ENCODE data around the gene ATP6V1G1.
A peak's percentile ranks its signal among the peaks of the same experiment; 100 is the strongest.
"Not testable (repeated sequence)": the region's sequence is repeated elsewhere in the genome, so short reads cannot be mapped to it uniquely, and the experiment has no call there.

The ATP6V1G1 gene

DNA sequence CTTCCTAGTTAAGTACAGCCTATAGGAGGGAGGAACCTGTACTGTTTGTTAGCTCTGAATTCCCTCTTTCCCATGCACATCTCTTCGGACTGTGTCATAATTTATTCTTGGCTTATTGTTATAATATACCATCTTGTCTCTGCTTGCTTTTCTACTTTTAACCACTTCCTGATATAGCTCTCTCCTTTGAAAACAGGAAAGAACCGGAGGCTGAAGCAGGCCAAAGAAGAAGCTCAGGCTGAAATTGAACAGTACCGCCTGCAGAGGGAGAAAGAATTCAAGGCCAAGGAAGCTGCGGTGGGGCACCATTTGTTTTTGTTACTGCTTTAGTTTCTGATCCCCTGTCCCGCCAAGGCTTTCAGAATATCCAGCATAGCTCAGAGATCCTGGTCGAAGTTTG, 4.8 kb downstream of the ATP6V1G1 start:
- no peak overlapping the region for H2AK5ac ChIP-seq (ENCODE audit: low read length)
- peaks cover 16% of the 10 kb centered on the region for H3K79me2 ChIP-seq (ENCODE audit: control insufficient read depth, insufficient read depth, low read length, poor library complexity)
- no peak overlapping the region for H2BK120ac ChIP-seq (ENCODE audit: insufficient read depth, low read length, poor library complexity)
- no peaks in the 10 kb centered on the region for H3K9me3 ChIP-seq (ENCODE audit: insufficient read depth, low read depth, low read length)
- no peak overlapping the region for H3K4me2 ChIP-seq (ENCODE audit: low read length)
- no peak overlapping the region for H4K8ac ChIP-seq (ENCODE audit: low read depth, low read length)
- H2BK12ac ChIP-seq (ENCODE audit: low read length), result no peak overlapping the region
- H3K14ac ChIP-seq (ENCODE audit: low read length), result no peak overlapping the region
- H3K9ac ChIP-seq (ENCODE audit: low read length), result no peak overlapping the region
- H3K36me3 ChIP-seq (ENCODE audit: control insufficient read depth in 1 of 2, insufficient read depth in 2 of 2, low read length in 2 of 2), result peaks cover 20 to 33% of the 10 kb centered on the region in 2 experiments
- H3K27ac ChIP-seq (ENCODE audit: low read depth, low read length), result no peak overlapping the region
- no peak overlapping the region for H3K18ac ChIP-seq (ENCODE audit: low read length)
- H4K12ac ChIP-seq (ENCODE audit: low read depth, low read length), result no peak overlapping the region
- no peaks in the 10 kb centered on the region for H3K27me3 ChIP-seq (ENCODE audit: insufficient read depth, low read length)
- H3K23ac ChIP-seq (ENCODE audit: low read length), result no peak overlapping the region
- H3K4me3 ChIP-seq (ENCODE audit: low read depth, low read length), result no peak overlapping the region
- peaks cover 6% of the 10 kb centered on the region for H3K79me1 ChIP-seq (ENCODE audit: low read length)
- WGBS (ENCODE audit: extremely low coverage, insufficient coverage, insufficient read length), result no CpG with 5 or more reads among the region's 6 CpGs
- peaks cover 4% of the 10 kb centered on the region in 2 experiments for H3K4me1 ChIP-seq (ENCODE audit: control insufficient read depth in 1 of 2, insufficient read depth in 2 of 2, low read length in 2 of 2)
- no peak overlapping the region for H2BK5ac ChIP-seq (ENCODE audit: low read depth, low read length, poor library complexity)
- no peak overlapping the region for H3K4ac ChIP-seq (ENCODE audit: low read depth, low read length)
- no peak overlapping the region for H4K91ac ChIP-seq (ENCODE audit: low read depth, low read length)
- H2AFZ ChIP-seq (ENCODE audit: insufficient read depth, low read length, poor library complexity), result no peak overlapping the region
- no peak for DNase-seq

DNA sequence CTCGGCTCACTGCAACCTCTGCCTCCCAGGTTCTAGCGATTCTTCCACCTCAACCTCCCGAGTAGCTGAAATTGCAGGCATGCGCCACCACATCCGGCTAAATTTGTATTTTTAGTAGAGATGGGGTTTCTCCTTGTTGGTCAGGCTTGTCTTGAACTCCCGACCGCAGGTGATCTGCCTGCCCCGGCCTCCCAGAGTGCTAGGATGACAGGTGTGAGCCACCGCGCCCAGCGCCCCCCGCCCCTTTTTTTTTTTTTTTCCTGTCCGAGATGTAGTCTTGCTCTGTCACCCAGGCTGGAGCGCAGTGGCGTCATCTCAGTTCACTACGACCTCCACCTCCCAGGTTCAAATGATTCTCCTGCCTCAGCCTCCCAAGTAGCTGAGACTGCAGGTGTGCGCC, 6.6 kb downstream of the ATP6V1G1 start:
- Histone ChIP-seq H2BK120ac (ENCODE audit: insufficient read depth, low read length, poor library complexity) (no peak overlapping the region), H3K4me3 (ENCODE audit: low read depth, low read length) (no peak overlapping the region), H2AK5ac (ENCODE audit: low read length) (no peak overlapping the region), H2BK5ac (ENCODE audit: low read depth, low read length, poor library complexity) (no peak overlapping the region), H3K9ac (ENCODE audit: low read length) (no peak overlapping the region), H3K4me2 (ENCODE audit: low read length) (no peak overlapping the region), H3K18ac (ENCODE audit: low read length) (no peak overlapping the region), H4K91ac (ENCODE audit: low read depth, low read length) (no peak overlapping the region), H3K79me2 (ENCODE audit: control insufficient read depth, insufficient read depth, low read length, poor library complexity) (peaks cover 3% of the 10 kb centered on the region), H3K4me1 (ENCODE audit: control insufficient read depth in 1 of 2, insufficient read depth in 2 of 2, low read length in 2 of 2) (no peaks in the 10 kb centered on the region), H2AFZ (ENCODE audit: insufficient read depth, low read length, poor library complexity) (no peak overlapping the region), H3K27me3 (ENCODE audit: insufficient read depth, low read length) (no peaks in the 10 kb centered on the region), H3K9me3 (ENCODE audit: insufficient read depth, low read depth, low read length) (no peaks in the 10 kb centered on the region), H3K79me1 (ENCODE audit: low read length) (no peaks in the 10 kb centered on the region), H3K27ac (ENCODE audit: low read depth, low read length) (no peak overlapping the region), H3K14ac (ENCODE audit: low read length) (no peak overlapping the region), H4K8ac (ENCODE audit: low read depth, low read length) (no peak overlapping the region), H3K23ac (ENCODE audit: low read length) (no peak overlapping the region), H4K12ac (ENCODE audit: low read depth, low read length) (no peak overlapping the region), H3K4ac (ENCODE audit: low read depth, low read length) (peak overlapping the region; percentile 22), H3K36me3 (ENCODE audit: control insufficient read depth in 1 of 2, insufficient read depth in 2 of 2, low read length in 2 of 2) (peaks cover 24 to 42% of the 10 kb centered on the region in 2 experiments), H2BK12ac (ENCODE audit: low read length) (no peak overlapping the region)
- DNase-seq, result no peak
- WGBS (ENCODE audit: extremely low coverage, insufficient coverage, insufficient read length), result no CpG with 5 or more reads among the region's 17 CpGs

GRCh38 chr9:114600502-114601248, 13.1 kb downstream of the ATP6V1G1 start:
- H3K27me3 ChIP-seq (ENCODE audit: insufficient read depth, low read length); DNase-seq; H2AK5ac ChIP-seq (ENCODE audit: low read length); H3K4me3 ChIP-seq (ENCODE audit: low read depth, low read length); H3K9me3 ChIP-seq (ENCODE audit: insufficient read depth, low read depth, low read length); H2BK5ac ChIP-seq (ENCODE audit: low read depth, low read length, poor library complexity); H3K9ac ChIP-seq (ENCODE audit: low read length); H3K79me1 ChIP-seq (ENCODE audit: low read length); H3K4me1 ChIP-seq (ENCODE audit: control insufficient read depth in 1 of 2, insufficient read depth in 2 of 2, low read length in 2 of 2); H3K18ac ChIP-seq (ENCODE audit: low read length); H3K79me2 ChIP-seq (ENCODE audit: control insufficient read depth, insufficient read depth, low read length, poor library complexity); H3K4ac ChIP-seq (ENCODE audit: low read depth, low read length); H3K27ac ChIP-seq (ENCODE audit: low read depth, low read length); H2AFZ ChIP-seq (ENCODE audit: insufficient read depth, low read length, poor library complexity); H4K8ac ChIP-seq (ENCODE audit: low read depth, low read length); H4K91ac ChIP-seq (ENCODE audit: low read depth, low read length); H3K14ac ChIP-seq (ENCODE audit: low read length); H3K23ac ChIP-seq (ENCODE audit: low read length); H3K4me2 ChIP-seq (ENCODE audit: low read length); H4K12ac ChIP-seq (ENCODE audit: low read depth, low read length); H2BK120ac ChIP-seq (ENCODE audit: insufficient read depth, low read length, poor library complexity); H2BK12ac ChIP-seq (ENCODE audit: low read length): not testable (repeated sequence)
- peaks cover 20 to 28% of the 10 kb centered on the region in 2 experiments for H3K36me3 ChIP-seq (ENCODE audit: control insufficient read depth in 1 of 2, insufficient read depth in 2 of 2, low read length in 2 of 2)
- WGBS (ENCODE audit: extremely low coverage, insufficient coverage, insufficient read length), result no CpG with 5 or more reads among the region's 9 CpGs

- not testable (repeated sequence) for H2BK5ac ChIP-seq (ENCODE audit: low read depth, low read length, poor library complexity); H4K8ac ChIP-seq (ENCODE audit: low read depth, low read length); H3K18ac ChIP-seq (ENCODE audit: low read length); H4K91ac ChIP-seq (ENCODE audit: low read depth, low read length); H3K14ac ChIP-seq (ENCODE audit: low read length); H3K4ac ChIP-seq (ENCODE audit: low read depth, low read length); H3K79me2 ChIP-seq (ENCODE audit: control insufficient read depth, insufficient read depth, low read length, poor library complexity); H3K9me3 ChIP-seq (ENCODE audit: insufficient read depth, low read depth, low read length); H3K4me2 ChIP-seq (ENCODE audit: low read length); H3K27me3 ChIP-seq (ENCODE audit: insufficient read depth, low read length); H3K23ac ChIP-seq (ENCODE audit: low read length); H4K12ac ChIP-seq (ENCODE audit: low read depth, low read length); H3K79me1 ChIP-seq (ENCODE audit: low read length); H3K4me1 ChIP-seq (ENCODE audit: control insufficient read depth in 1 of 2, insufficient read depth in 2 of 2, low read length in 2 of 2); H2BK12ac ChIP-seq (ENCODE audit: low read length); DNase-seq; H3K4me3 ChIP-seq (ENCODE audit: low read depth, low read length); H3K27ac ChIP-seq (ENCODE audit: low read depth, low read length); H2AFZ ChIP-seq (ENCODE audit: insufficient read depth, low read length, poor library complexity); H3K9ac ChIP-seq (ENCODE audit: low read length); H2BK120ac ChIP-seq (ENCODE audit: insufficient read depth, low read length, poor library complexity); H2AK5ac ChIP-seq (ENCODE audit: low read length)
- peaks cover 18 to 26% of the 10 kb centered on the region in 2 experiments for H3K36me3 ChIP-seq (ENCODE audit: control insufficient read depth in 1 of 2, insufficient read depth in 2 of 2, low read length in 2 of 2)
- WGBS (ENCODE audit: extremely low coverage, insufficient coverage, insufficient read length), result no CpG with 5 or more reads among the region's 2 CpGs
Measured at GRCh38 chr9:114601787-114602186, 14.2 kb downstream of the ATP6V1G1 start.

Measured in trophoblast cell (in vitro differentiated cells and primary cell).